Measurements from ENCODE around the gene GIGYF2.

Gene GIGYF2

DNA sequence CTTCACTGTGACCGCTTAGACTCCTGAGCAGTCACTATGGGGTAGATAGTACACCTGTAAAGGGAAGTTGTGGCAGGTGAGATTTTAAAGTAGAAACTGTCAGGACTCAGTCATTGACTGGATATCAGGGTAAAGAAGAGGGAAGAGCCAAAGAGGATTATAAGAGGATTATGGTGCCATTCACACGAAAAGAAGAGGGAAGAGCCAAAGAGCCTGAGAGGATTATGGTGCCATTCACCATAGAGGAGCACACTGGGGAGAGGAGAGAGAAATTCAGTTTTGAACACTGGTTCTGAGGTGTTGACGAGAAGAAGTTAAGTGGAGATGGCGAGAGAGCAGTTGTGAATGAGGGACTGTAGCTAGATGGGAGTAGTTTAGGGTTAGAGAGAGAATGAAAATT is 96.1 kb downstream of the GIGYF2 start:
- no peak for DNase-seq (ENCODE audit: low read depth)
- no peak overlapping the region for H3K4me3 ChIP-seq (ENCODE audit: low read depth, low read length)
- TF ChIP-seq POLR2A (IDR thresholded peaks at IDR 0.05; ENCODE audit: extremely low read depth, insufficient read length): no peak
- TF ChIP-seq, protein P1, sequence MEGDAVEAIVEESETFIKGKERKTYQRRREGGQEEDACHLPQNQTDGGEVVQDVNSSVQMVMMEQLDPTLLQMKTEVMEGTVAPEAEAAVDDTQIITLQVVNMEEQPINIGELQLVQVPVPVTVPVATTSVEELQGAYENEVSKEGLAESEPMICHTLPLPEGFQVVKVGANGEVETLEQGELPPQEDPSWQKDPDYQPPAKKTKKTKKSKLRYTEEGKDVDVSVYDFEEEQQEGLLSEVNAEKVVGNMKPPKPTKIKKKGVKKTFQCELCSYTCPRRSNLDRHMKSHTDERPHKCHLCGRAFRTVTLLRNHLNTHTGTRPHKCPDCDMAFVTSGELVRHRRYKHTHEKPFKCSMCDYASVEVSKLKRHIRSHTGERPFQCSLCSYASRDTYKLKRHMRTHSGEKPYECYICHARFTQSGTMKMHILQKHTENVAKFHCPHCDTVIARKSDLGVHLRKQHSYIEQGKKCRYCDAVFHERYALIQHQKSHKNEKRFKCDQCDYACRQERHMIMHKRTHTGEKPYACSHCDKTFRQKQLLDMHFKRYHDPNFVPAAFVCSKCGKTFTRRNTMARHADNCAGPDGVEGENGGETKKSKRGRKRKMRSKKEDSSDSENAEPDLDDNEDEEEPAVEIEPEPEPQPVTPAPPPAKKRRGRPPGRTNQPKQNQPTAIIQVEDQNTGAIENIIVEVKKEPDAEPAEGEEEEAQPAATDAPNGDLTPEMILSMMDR (IDR thresholded peaks at IDR 0.05; ENCODE audit: low read depth, low read length): no peak

DNA sequence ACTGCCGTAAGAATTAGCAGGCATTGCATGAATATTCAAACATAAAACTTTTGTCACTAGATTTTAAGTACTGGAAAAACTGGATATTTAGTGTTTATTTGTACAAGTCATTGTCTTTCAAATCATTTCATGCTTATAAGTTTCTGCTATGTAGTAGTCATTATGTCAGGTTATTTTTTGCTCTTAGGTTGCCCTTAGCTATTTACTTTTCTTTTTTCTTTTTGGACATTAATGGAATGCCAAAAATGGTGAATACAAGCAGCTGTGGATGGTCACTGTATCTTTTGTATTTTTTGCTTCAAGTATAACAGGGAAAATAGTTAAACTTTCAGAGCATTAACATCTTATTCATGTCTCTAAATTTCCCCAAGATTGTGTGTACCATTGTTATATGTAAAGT is 97.8 kb downstream of the GIGYF2 start:
- no peak overlapping the region for H3K4me3 ChIP-seq (ENCODE audit: low read depth, low read length)
- TF ChIP-seq, protein P1 (IDR thresholded peaks at IDR 0.05; ENCODE audit: low read depth, low read length): no peak
- no peak for DNase-seq (ENCODE audit: low read depth)

DNA sequence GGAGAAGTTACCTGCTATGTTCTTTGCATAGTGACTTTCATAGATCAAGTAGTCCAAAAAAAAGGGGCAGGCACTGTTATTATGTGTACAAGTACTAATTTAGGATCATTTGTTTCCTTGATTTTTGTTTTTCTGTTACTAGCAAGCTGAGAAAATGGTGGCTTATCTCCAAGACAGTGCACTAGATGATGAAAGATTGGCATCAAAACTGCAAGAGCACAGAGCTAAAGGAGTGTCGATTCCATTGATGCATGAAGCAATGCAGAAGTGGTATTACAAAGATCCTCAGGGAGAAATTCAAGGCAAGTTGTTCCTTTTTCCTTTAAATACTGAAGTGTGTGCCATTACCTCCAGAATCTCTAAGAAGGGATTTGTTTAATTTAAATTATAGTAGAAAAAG is 98.8 kb downstream of the GIGYF2 start:
- no peak overlapping the region for H3K4me3 ChIP-seq (ENCODE audit: low read depth, low read length)
- no peak for DNase-seq (ENCODE audit: low read depth)
- TF ChIP-seq, protein P1 (IDR thresholded peaks at IDR 0.05; ENCODE audit: low read depth, low read length): no peak
- TF ChIP-seq, protein P2, sequence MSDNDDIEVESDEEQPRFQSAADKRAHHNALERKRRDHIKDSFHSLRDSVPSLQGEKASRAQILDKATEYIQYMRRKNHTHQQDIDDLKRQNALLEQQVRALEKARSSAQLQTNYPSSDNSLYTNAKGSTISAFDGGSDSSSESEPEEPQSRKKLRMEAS (IDR thresholded peaks at IDR 0.05; ENCODE audit: low read depth, low read length): no peak
- no peak for TF ChIP-seq MYC (IDR thresholded peaks at IDR 0.05; ENCODE audit: low read depth, low read length)
- no peak for TF ChIP-seq POLR2A (IDR thresholded peaks at IDR 0.05; ENCODE audit: extremely low read depth, insufficient read length)

DNA sequence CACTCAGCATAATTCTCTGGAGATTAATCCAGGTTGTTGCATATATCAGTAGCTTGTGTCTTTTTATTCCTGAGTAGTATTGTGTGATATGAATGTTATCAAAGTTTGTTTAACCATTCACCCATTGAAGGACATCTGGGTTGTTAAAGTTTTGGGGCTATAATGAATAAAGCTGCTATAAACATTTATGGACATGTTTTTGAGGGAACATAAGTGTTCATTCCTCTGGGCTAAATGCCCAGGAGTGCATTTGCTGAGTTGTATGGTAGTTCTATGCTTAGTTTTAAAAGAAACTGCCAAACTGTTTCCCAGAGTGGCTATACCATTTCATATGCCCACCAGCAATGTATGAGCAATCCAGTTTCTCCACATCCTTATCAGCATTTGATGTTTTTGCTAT is 101.1 kb downstream of the GIGYF2 start:
- H3K4me3 ChIP-seq (ENCODE audit: low read depth, low read length): no peak overlapping the region
- no peak for TF ChIP-seq POLR2A (IDR thresholded peaks at IDR 0.05; ENCODE audit: extremely low read depth, insufficient read length)
- TF ChIP-seq MYC (IDR thresholded peaks at IDR 0.05; ENCODE audit: low read depth, low read length): no peak
- TF ChIP-seq, protein P1 (IDR thresholded peaks at IDR 0.05; ENCODE audit: low read depth, low read length): no peak
- TF ChIP-seq, protein P2 (IDR thresholded peaks at IDR 0.05; ENCODE audit: low read depth, low read length): no peak
- no peak for DNase-seq (ENCODE audit: low read depth)

DNA sequence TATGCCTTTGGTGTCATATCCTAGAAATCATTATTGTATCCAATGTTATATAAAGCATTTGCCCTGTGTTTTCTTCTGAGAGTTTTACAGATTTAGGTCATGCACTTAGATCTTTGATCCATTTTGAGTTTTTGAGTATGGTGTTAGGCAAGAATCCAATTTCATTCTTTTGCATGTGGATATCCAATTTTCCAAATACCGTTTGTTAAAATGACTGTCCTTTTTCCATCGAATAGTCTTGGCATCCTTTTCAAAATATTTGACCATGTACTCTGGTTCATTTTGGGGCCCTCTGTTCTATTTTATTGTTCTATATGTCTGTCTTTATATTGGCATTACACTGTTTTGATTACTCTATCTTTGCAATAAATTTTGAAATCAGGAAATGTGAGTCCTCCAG is 103.0 kb downstream of the GIGYF2 start:
- H3K4me3 ChIP-seq (ENCODE audit: low read depth, low read length): no peak overlapping the region
- DNase-seq (ENCODE audit: low read depth): no peak
- TF ChIP-seq, protein P2 (IDR thresholded peaks at IDR 0.05; ENCODE audit: low read depth, low read length): no peak
- TF ChIP-seq POLR2A (IDR thresholded peaks at IDR 0.05; ENCODE audit: extremely low read depth, insufficient read length): no peak
- no peak for TF ChIP-seq MYC (IDR thresholded peaks at IDR 0.05; ENCODE audit: low read depth, low read length)
- TF ChIP-seq, protein P1 (IDR thresholded peaks at IDR 0.05; ENCODE audit: low read depth, low read length): no peak

DNA sequence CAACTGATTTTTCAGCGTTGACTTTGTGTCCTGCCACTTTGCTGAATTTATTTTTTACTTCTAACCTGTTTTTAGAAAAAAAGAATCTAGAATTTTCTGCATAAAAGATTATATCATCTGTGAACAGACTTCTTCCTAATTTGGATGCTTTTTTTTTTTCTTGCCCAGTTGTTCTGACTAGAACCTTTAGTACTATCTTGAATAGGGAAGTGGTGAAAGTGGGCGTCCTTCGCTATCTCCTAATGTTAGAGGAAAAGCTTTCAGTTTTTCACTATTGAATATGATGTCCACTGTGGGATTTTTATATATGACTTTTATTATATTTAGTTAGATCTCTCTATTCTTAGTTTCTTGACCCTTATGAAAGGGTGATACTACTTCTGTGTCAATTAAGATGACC is 105.0 kb downstream of the GIGYF2 start:
- TF ChIP-seq MYC (IDR thresholded peaks at IDR 0.05; ENCODE audit: low read depth, low read length) (no peak), POLR2A (IDR thresholded peaks at IDR 0.05; ENCODE audit: extremely low read depth, insufficient read length) (no peak)
- TF ChIP-seq, protein P1 (IDR thresholded peaks at IDR 0.05; ENCODE audit: low read depth, low read length): no peak
- TF ChIP-seq, protein P2 (IDR thresholded peaks at IDR 0.05; ENCODE audit: low read depth, low read length): no peak
- H3K4me3 ChIP-seq (ENCODE audit: low read depth, low read length): no peak overlapping the region
- DNase-seq (ENCODE audit: low read depth): no peak

All from NB4 (cell line).